Astrocyte (in vitro differentiated cells and primary cell): ENCODE data around the gene EFS. TPM values are rescaled to one million over a fixed set of nuclear protein-coding genes. Genes with fewer than 3 reads are reported as not detected.
A peak's percentile ranks its signal among the peaks of the same experiment; 100 is the strongest.

Source experiments
- DNase-seq: peaks from one replicate; pipeline ENCODE4 v3.0.0-alpha.2; 2010; ENCODE audit warnings: low read depth
- FAIRE-seq: peaks from 2 replicates; lab custom pipeline; 2011; peaks lifted over from hg19 to GRCh38; lab: Jason Lieb, UNC
- H2AFZ ChIP-seq: 2 replicates; pipeline ENCODE4 v1.6.0; 2012; ENCODE audit warnings: low read depth, low read length, inconsistent platforms
- H3K27ac ChIP-seq: 2 replicates; pipeline ENCODE4 v1.5.1; 2011; ENCODE audit warnings: low read depth, low read length, inconsistent platforms
- H3K27me3 ChIP-seq: 2 replicates; pipeline ENCODE4 v1.6.0; 2011; ENCODE audit warnings: low read length, inconsistent platforms; ENCODE audit not compliant: insufficient read depth
- H3K36me3 ChIP-seq: 2 replicates; pipeline ENCODE4 v1.5.1; 2011; ENCODE audit warnings: low read length, inconsistent platforms; ENCODE audit not compliant: insufficient read depth
- H3K4me1 ChIP-seq: 2 replicates; pipeline ENCODE4 v1.5.1; 2011; ENCODE audit warnings: low read length, inconsistent platforms; ENCODE audit not compliant: insufficient read depth
- H3K4me2 ChIP-seq: 2 replicates; pipeline ENCODE4 v1.6.0; 2012; ENCODE audit warnings: low read length, inconsistent platforms
- H3K4me3 ChIP-seq: 2 replicates; pipeline ENCODE4 v1.5.1; 2011; ENCODE audit warnings: low read depth, mild to moderate bottlenecking, low read length, inconsistent platforms; ENCODE audit not compliant: insufficient read depth
- H3K79me2 ChIP-seq: 2 replicates; pipeline ENCODE4 v1.6.0; 2012; ENCODE audit warnings: mild to moderate bottlenecking, low read length, inconsistent platforms; ENCODE audit not compliant: insufficient read depth
- H3K9ac ChIP-seq: 2 replicates; pipeline ENCODE4 v1.6.0; 2012; ENCODE audit warnings: mild to moderate bottlenecking, low read length, inconsistent platforms
- H3K9me3 ChIP-seq: 2 replicates; pipeline ENCODE4 v1.5.1; 2012; ENCODE audit warnings: low read depth, mild to moderate bottlenecking, low read length, inconsistent platforms; ENCODE audit not compliant: insufficient read depth
- H4K20me1 ChIP-seq: 2 replicates; pipeline ENCODE4 v1.6.0; 2012; ENCODE audit warnings: low read length, inconsistent platforms; ENCODE audit not compliant: insufficient read depth
- H3K27ac Mint-ChIP-seq: one replicate; pipeline ENCODE4 v1.8.0; 2021; ENCODE audit warnings: mild to moderate bottlenecking, mixed read lengths; ENCODE audit not compliant: unreplicated experiment
- H3K27me3 Mint-ChIP-seq: one replicate; pipeline ENCODE4 v1.8.0; 2021; ENCODE audit warnings: low read depth, mixed read lengths; ENCODE audit not compliant: unreplicated experiment
- H3K36me3 Mint-ChIP-seq: one replicate; pipeline ENCODE4 v1.8.0; 2021; ENCODE audit warnings: low read depth, mixed read lengths; ENCODE audit not compliant: unreplicated experiment
- H3K4me1 Mint-ChIP-seq: one replicate; pipeline ENCODE4 v1.8.0; 2021; ENCODE audit warnings: low read depth, mixed read lengths; ENCODE audit not compliant: unreplicated experiment
- H3K4me3 Mint-ChIP-seq: one replicate; pipeline ENCODE4 v1.8.0; 2021; ENCODE audit warnings: mild to moderate bottlenecking, moderate library complexity, mixed read lengths; ENCODE audit not compliant: unreplicated experiment
- H3K9me3 Mint-ChIP-seq: one replicate; pipeline ENCODE4 v1.8.0; 2021; ENCODE audit warnings: mild to moderate bottlenecking, mixed read lengths; ENCODE audit not compliant: unreplicated experiment
- EZH2 ChIP-seq: IDR thresholded peaks from 2 replicates; pipeline ENCODE4 v1.6.1; 2012; ENCODE audit warnings: mild to moderate bottlenecking, low read length, inconsistent platforms; ENCODE audit not compliant: insufficient read depth
- microRNA-seq: library from miRNA; unstranded; fragments of <30 nt; microRNA quantifications from one replicate; pipeline ENCODE4 v1.2.0, GENCODE V29; 2020
- total RNA-seq: library from RNA; stranded (reverse); gene quantifications from 2 replicates; pipeline ENCODE4 v1.2.1, GENCODE V29; 2021
- TF ChIP-seq, protein P1 (sequence below): IDR thresholded peaks from 2 replicates; pipeline ENCODE4 v1.5.1; 2011; ENCODE audit warnings: low read depth, mild to moderate bottlenecking, inconsistent platforms, low read length, moderate library complexity; ENCODE audit not compliant: insufficient read depth

EFS gene
- total RNA-seq, 1 donor from 2014 or later: 6.5 TPM

DNA sequence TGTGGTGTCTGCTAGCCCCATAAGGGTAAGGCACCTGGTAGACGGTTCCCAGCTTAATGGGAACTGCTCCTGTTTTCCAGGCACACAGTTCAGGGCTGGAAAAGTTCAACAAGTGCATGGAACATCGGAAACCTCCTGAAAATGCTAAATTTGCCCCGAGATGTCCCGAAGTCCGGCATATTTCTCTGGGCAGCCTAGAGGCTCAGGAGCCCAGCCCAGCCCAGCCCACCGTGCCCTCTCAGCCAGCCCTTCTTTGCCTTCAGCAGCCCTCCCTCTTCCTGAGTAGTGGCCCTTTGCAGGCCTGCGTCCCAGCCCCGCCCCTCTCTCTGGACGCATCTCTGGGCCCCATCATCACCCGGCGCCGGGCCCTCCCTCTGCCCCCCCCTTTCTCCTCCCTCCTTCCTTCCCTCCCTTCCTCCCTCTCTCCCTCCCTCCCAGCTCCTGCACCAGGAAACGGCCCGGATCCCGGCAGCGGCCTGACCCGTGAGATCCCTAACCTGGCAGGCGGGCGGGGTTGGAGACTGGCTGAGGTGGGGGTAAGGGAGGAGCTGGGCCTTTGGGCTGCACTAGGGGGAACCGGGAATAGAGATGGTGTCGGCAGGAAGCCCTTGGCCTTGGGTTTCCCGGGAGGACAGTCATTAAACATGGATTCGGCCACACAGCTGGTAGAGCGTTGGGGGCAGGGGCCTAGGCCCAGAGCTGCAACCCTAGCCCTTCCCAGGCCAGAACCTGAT is 58.4 kb downstream of the EFS start, which contains the start of gene BCL2L2:
TSS of gene BCL2L2 (plus strand) at position 422 of the 734 bp plus-strand sequence. CDS start 935 bp downstream, outside the sequence.
- peak within 1 kb of the TSS; percentile 92 for H3K4me3 Mint-ChIP-seq
- peaks cover 53% of the 10 kb centered on the region for H3K79me2 ChIP-seq
- no peaks in the 10 kb centered on the region for H3K9me3 Mint-ChIP-seq
- peak within 1 kb of the TSS; percentile 76 for H3K27ac ChIP-seq
- H3K9me3 ChIP-seq: no peaks in the 10 kb centered on the region
- H3K27me3 Mint-ChIP-seq: no peaks in the 10 kb centered on the region
- H2AFZ ChIP-seq: peak within 1 kb of the TSS; percentile 79
- H3K4me3 ChIP-seq: peak within 1 kb of the TSS; percentile 82
- H4K20me1 ChIP-seq: peaks cover 34% of the 10 kb centered on the region
- DNase-seq (peak; percentile 78), FAIRE-seq (no peak)
- H3K9ac ChIP-seq: peak within 1 kb of the TSS; percentile 96
- peaks cover 23% of the 10 kb centered on the region for H3K4me1 Mint-ChIP-seq
- no peak for TF ChIP-seq EZH2
- TF ChIP-seq, protein P1, sequence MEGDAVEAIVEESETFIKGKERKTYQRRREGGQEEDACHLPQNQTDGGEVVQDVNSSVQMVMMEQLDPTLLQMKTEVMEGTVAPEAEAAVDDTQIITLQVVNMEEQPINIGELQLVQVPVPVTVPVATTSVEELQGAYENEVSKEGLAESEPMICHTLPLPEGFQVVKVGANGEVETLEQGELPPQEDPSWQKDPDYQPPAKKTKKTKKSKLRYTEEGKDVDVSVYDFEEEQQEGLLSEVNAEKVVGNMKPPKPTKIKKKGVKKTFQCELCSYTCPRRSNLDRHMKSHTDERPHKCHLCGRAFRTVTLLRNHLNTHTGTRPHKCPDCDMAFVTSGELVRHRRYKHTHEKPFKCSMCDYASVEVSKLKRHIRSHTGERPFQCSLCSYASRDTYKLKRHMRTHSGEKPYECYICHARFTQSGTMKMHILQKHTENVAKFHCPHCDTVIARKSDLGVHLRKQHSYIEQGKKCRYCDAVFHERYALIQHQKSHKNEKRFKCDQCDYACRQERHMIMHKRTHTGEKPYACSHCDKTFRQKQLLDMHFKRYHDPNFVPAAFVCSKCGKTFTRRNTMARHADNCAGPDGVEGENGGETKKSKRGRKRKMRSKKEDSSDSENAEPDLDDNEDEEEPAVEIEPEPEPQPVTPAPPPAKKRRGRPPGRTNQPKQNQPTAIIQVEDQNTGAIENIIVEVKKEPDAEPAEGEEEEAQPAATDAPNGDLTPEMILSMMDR: no peak
- peaks cover 22% of the 10 kb centered on the region for H3K4me1 ChIP-seq
- H3K36me3 Mint-ChIP-seq: peaks cover 14% of the 10 kb centered on the region
- no peaks in the 10 kb centered on the region for H3K27me3 ChIP-seq
- peak within 1 kb of the TSS; percentile 92 for H3K27ac Mint-ChIP-seq
- peaks cover 15% of the 10 kb centered on the region for H3K36me3 ChIP-seq
- H3K4me2 ChIP-seq: peak within 1 kb of the TSS; percentile 93

Small RNA genes within 50 kb of the gene (microRNA-seq; reads per million reads assigned to microRNA genes)
- gene MIR208A: not detected

Other genes starting within 250 kb of the EFS start
- gene CEBPE, start 245.9 kb downstream of the EFS start, total RNA-seq: not detected in 2 replicates
- 4.0 and 6.5 TPM in 2 replicates for gene SLC7A8, start 181.5 kb downstream of the EFS start, total RNA-seq
- not detected in 2 replicates for gene RNF212B, start 127.2 kb downstream of the EFS start, total RNA-seq
- gene HOMEZ, start 79.0 kb downstream of the EFS start, total RNA-seq: 13.7 and 16.6 TPM in 2 replicates
- 2.1 and 3.6 TPM in 2 replicates for gene PPP1R3E, start 62.3 kb downstream of the EFS start, total RNA-seq
- 19.6 and 21.4 TPM in 2 replicates for gene BCL2L2, start 58.3 kb downstream of the EFS start, total RNA-seq
- gene PABPN1, start 43.7 kb downstream of the EFS start, total RNA-seq: 147 and 162 TPM in 2 replicates
- gene SLC22A17, start 12.3 kb downstream of the EFS start, total RNA-seq: 29.3 and 39.5 TPM in 2 replicates
- gene IL25, start 7.6 kb upstream of the EFS start, total RNA-seq: not detected in 2 replicates
- not detected in 2 replicates for gene CMTM5, start 11.9 kb upstream of the EFS start, total RNA-seq
- not detected in 2 replicates for gene MYH6, start 43.1 kb upstream of the EFS start, total RNA-seq
- gene MYH7, start 70.5 kb upstream of the EFS start, total RNA-seq: not detected in 2 replicates
- gene NGDN, start 104.5 kb upstream of the EFS start, total RNA-seq: 28.6 and 31.2 TPM in 2 replicates
- 27.3 TPM in 2 replicates for gene ZFHX2, start 186.6 kb upstream of the EFS start, total RNA-seq
- gene THTPA, start 191.1 kb upstream of the EFS start, total RNA-seq: 6.8 and 8.1 TPM in 2 replicates
- 73.6 and 80.9 TPM in 2 replicates for gene AP1G2, start 202.6 kb upstream of the EFS start, total RNA-seq
- gene JPH4, start 213.6 kb upstream of the EFS start, total RNA-seq: 0.87 and 1.1 TPM in 2 replicates